HG03280 (cell line): ENCODE measurements around the gene RAB37.

Experiments used
- ATAC-seq: cut with Tn5 transposase; IDR thresholded peaks from one replicate; pipeline ENCODE4 v1.9.1; 2021; ENCODE audit warnings: mild to moderate bottlenecking, moderate library complexity; ENCODE audit not compliant: unreplicated experiment

Gene RAB37

GRCh38 chr17:74776990-74777389, 39.9 kb downstream of the RAB37 start:
- ATAC-seq, result no peak

GRCh38 chr17:74777901-74778515, 41.0 kb downstream of the RAB37 start:
- no peak for ATAC-seq

- no peak for ATAC-seq
Observed at GRCh38 chr17:74778960-74779359, 41.9 kb downstream of the RAB37 start.

- no peak for ATAC-seq
Observed at GRCh38 chr17:74779501-74779900, 42.4 kb downstream of the RAB37 start.

- ATAC-seq, result peak; percentile 37
Observed at GRCh38 chr17:74779948-74780400, 42.9 kb downstream of the RAB37 start.

GRCh38 chr17:74780443-74781238, 43.6 kb downstream of the RAB37 start:
- ATAC-seq, result no peak

GRCh38 chr17:74782571-74782970, 45.5 kb downstream of the RAB37 start:
- ATAC-seq, result no peak

GRCh38 chr17:74784125-74784810, 47.2 kb downstream of the RAB37 start:
- no peak for ATAC-seq

GRCh38 chr17:74785096-74785980, 48.3 kb downstream of the RAB37 start:
- no peak for ATAC-seq

GRCh38 chr17:74785981-74786360, 48.9 kb downstream of the RAB37 start:
- no peak for ATAC-seq

GRCh38 chr17:74786431-74787055, 49.5 kb downstream of the RAB37 start:
- ATAC-seq, result no peak

- ATAC-seq, result no peak
Observed at GRCh38 chr17:74790161-74791058, 53.4 kb downstream of the RAB37 start.

GRCh38 chr17:74792586-74793105, 55.6 kb downstream of the RAB37 start:
- ATAC-seq, result no peak

- ATAC-seq, result no peak
Observed at GRCh38 chr17:74795327-74796020, 58.4 kb downstream of the RAB37 start.

GRCh38 chr17:74796211-74796610, 59.2 kb downstream of the RAB37 start:
- no peak for ATAC-seq

- ATAC-seq, result no peak
Observed at GRCh38 chr17:74796866-74797265, 59.8 kb downstream of the RAB37 start.
